Trophoblast cell (in vitro differentiated cells and primary cell): ENCODE results near the gene RAP1GAP.

Experiments used
- DNase-seq, 2 donors: peaks; one replicate each; pipeline ENCODE4 v3.0.0-alpha.2; 2016
- H2AFZ ChIP-seq: 2 replicates; pipeline ENCODE4 v1.6.1; 2013; ENCODE audit warnings: low read length, moderate library complexity, mild to moderate bottlenecking; ENCODE audit not compliant: insufficient read depth, poor library complexity
- H2AK5ac ChIP-seq: 2 replicates; pipeline ENCODE4 v1.6.1; 2013; ENCODE audit warnings: mild to moderate bottlenecking, low read length
- H2BK120ac ChIP-seq: 2 replicates; pipeline ENCODE4 v1.6.1; 2013; ENCODE audit warnings: low read length, mild to moderate bottlenecking, moderate library complexity; ENCODE audit not compliant: insufficient read depth, poor library complexity
- H2BK12ac ChIP-seq: 2 replicates; pipeline ENCODE4 v1.6.1; 2013; ENCODE audit warnings: mild to moderate bottlenecking, low read length, moderate library complexity
- H2BK5ac ChIP-seq: 2 replicates; pipeline ENCODE4 v1.6.1; 2013; ENCODE audit warnings: low read length, low read depth, moderate library complexity, mild to moderate bottlenecking; ENCODE audit not compliant: poor library complexity
- H3K14ac ChIP-seq: 2 replicates; pipeline ENCODE4 v1.6.1; 2013; ENCODE audit warnings: mild to moderate bottlenecking, low read length
- H3K18ac ChIP-seq: 2 replicates; pipeline ENCODE4 v1.6.1; 2013; ENCODE audit warnings: mild to moderate bottlenecking, low read length
- H3K23ac ChIP-seq: 2 replicates; pipeline ENCODE4 v1.6.1; 2013; ENCODE audit warnings: low read length
- H3K27ac ChIP-seq: 2 replicates; pipeline ENCODE4 v1.5.1; 2013; ENCODE audit warnings: low read depth, mild to moderate bottlenecking, inconsistent platforms, low read length, moderate library complexity
- H3K27me3 ChIP-seq: 2 replicates; pipeline ENCODE4 v1.6.1; 2013; ENCODE audit warnings: inconsistent platforms, mild to moderate bottlenecking, low read length, moderate library complexity; ENCODE audit not compliant: insufficient read depth
- H3K36me3 ChIP-seq, 2 experiments: 1 replicate in 1 of 2; 2 replicates in 1 of 2; pipeline ENCODE4 v1.6.1; 2013; ENCODE audit warnings: low read length in 2 of 2, mild to moderate bottlenecking in 2 of 2, moderate library complexity in 1 of 2; ENCODE audit not compliant: insufficient read depth in 2 of 2, control insufficient read depth in 1 of 2
- H3K4ac ChIP-seq: 2 replicates; pipeline ENCODE4 v1.6.1; 2013; ENCODE audit warnings: low read depth, mild to moderate bottlenecking, low read length, moderate library complexity
- H3K4me1 ChIP-seq, 2 experiments: 1 replicate in 1 of 2; 2 replicates in 1 of 2; pipeline ENCODE4 v1.6.1; 2013; ENCODE audit warnings: low read length in 2 of 2, mild to moderate bottlenecking in 2 of 2, moderate library complexity in 1 of 2; ENCODE audit not compliant: insufficient read depth in 2 of 2, control insufficient read depth in 1 of 2
- H3K4me2 ChIP-seq: 2 replicates; pipeline ENCODE4 v1.6.1; 2013; ENCODE audit warnings: inconsistent platforms, mild to moderate bottlenecking, low read length, moderate library complexity
- H3K4me3 ChIP-seq: 2 replicates; pipeline ENCODE4 v1.5.1; 2013; ENCODE audit warnings: mild to moderate bottlenecking, low read depth, low read length, inconsistent platforms
- H3K79me1 ChIP-seq: one replicate; pipeline ENCODE4 v1.6.1; 2013; ENCODE audit warnings: low read length
- H3K79me2 ChIP-seq: 2 replicates; pipeline ENCODE4 v1.6.1; 2013; ENCODE audit warnings: low read length, mild to moderate bottlenecking; ENCODE audit not compliant: control insufficient read depth, insufficient read depth, poor library complexity
- H3K9ac ChIP-seq: 2 replicates; pipeline ENCODE4 v1.6.1; 2013; ENCODE audit warnings: mild to moderate bottlenecking, low read length
- H3K9me3 ChIP-seq: 2 replicates; pipeline ENCODE4 v1.6.1; 2013; ENCODE audit warnings: low read depth, mild to moderate bottlenecking, control low read depth, inconsistent platforms, low read length; ENCODE audit not compliant: insufficient read depth
- H4K12ac ChIP-seq: 2 replicates; pipeline ENCODE4 v1.6.1; 2013; ENCODE audit warnings: low read depth, mild to moderate bottlenecking, low read length, moderate library complexity
- H4K8ac ChIP-seq: 2 replicates; pipeline ENCODE4 v1.6.1; 2013; ENCODE audit warnings: low read depth, mild to moderate bottlenecking, low read length, moderate library complexity
- H4K91ac ChIP-seq: one replicate; pipeline ENCODE4 v1.6.1; 2013; ENCODE audit warnings: low read depth, mild to moderate bottlenecking, low read length, moderate library complexity
- WGBS: extraction: QIAGEN DNeasy Blood & Tissue Kit; methylation state at CpG from one replicate; pipeline ENCODE4 v1.1.7; 2013; ENCODE audit warnings: missing lambda C conversion rate; ENCODE audit not compliant: insufficient read length, insufficient coverage; ENCODE audit errors: extremely low coverage; 5-methylcytosine and 5-hydroxymethylcytosine counted together

The RAP1GAP gene

DNA sequence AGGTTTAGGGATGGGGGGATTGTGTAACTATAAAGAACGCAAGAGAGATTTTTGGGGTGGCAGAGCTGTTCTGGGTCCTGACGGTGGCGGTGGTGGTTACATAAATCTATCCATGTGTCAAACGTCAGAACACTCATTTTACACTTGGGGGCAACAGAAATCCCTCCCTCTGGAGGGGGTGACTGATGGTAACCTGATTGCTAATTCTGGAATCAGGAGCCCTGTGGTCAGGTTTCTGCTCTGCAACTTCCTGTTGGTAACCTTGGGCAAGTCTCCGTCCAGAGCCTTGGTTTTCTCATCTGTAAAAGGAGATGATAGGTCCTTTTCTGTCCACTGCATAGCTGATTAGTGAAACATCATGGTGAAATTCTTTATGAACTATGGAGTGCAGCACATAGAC lies 119.1 kb downstream of the RAP1GAP start:
- H3K4ac ChIP-seq = no peak overlapping the region
- no peaks in the 10 kb centered on the region for H3K27me3 ChIP-seq
- no peaks in the 10 kb centered on the region for H3K4me1 ChIP-seq
- no peak overlapping the region for H4K91ac ChIP-seq
- no peak overlapping the region for H2AFZ ChIP-seq
- no peak overlapping the region for H2BK120ac ChIP-seq
- H3K9ac ChIP-seq = no peak overlapping the region
- no peak overlapping the region for H4K12ac ChIP-seq
- DNase-seq = no peak
- H3K18ac ChIP-seq = no peak overlapping the region
- no peaks in the 10 kb centered on the region for H3K79me1 ChIP-seq
- H3K9me3 ChIP-seq = no peaks in the 10 kb centered on the region
- no peak overlapping the region for H4K8ac ChIP-seq
- H3K36me3 ChIP-seq = no peaks in the 10 kb centered on the region
- H3K79me2 ChIP-seq = no peaks in the 10 kb centered on the region
- no peak overlapping the region for H2BK5ac ChIP-seq
- no CpG with 5 or more reads among the region's 5 CpGs for WGBS
- no peak overlapping the region for H2BK12ac ChIP-seq
- H3K23ac ChIP-seq = no peak overlapping the region
- H3K4me3 ChIP-seq = no peak overlapping the region
- H2AK5ac ChIP-seq = no peak overlapping the region
- H3K14ac ChIP-seq = no peak overlapping the region
- no peak overlapping the region for H3K4me2 ChIP-seq
- H3K27ac ChIP-seq = no peak overlapping the region

DNA sequence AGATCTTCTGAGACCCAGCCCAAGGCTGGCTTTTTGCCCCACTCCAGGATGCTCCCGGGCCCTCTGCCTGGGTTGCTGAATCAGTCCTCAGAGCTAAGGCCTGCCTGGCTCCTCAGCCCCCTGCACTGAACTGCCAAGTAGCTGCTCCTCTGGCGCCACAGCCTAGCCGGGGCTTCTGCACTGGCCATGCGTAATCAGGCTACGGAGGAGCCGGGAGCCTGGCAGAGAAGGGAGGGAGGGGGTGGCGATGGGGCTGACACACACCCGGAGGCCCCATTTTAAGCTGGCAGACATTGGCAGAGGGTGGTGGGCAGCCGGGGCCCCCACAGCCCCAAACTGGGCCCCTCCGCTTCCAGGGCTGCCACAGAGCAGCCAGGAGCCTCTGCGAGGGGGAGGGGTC lies 121.3 kb downstream of the RAP1GAP start:
- no peak overlapping the region for H2BK5ac ChIP-seq
- H3K27ac ChIP-seq = no peak overlapping the region
- H3K23ac ChIP-seq = no peak overlapping the region
- H2AK5ac ChIP-seq = no peak overlapping the region
- no peak overlapping the region for H2AFZ ChIP-seq
- H3K79me2 ChIP-seq = no peaks in the 10 kb centered on the region
- H3K14ac ChIP-seq = no peak overlapping the region
- no peak overlapping the region for H2BK120ac ChIP-seq
- no peak for DNase-seq
- no peak overlapping the region for H3K9ac ChIP-seq
- no peak overlapping the region for H3K4me3 ChIP-seq
- H3K4me2 ChIP-seq = no peak overlapping the region
- H3K79me1 ChIP-seq = no peaks in the 10 kb centered on the region
- no peak overlapping the region for H4K8ac ChIP-seq
- no peak overlapping the region for H3K18ac ChIP-seq
- no peaks in the 10 kb centered on the region for H3K9me3 ChIP-seq
- H2BK12ac ChIP-seq = no peak overlapping the region
- H3K36me3 ChIP-seq = no peaks in the 10 kb centered on the region
- no peaks in the 10 kb centered on the region for H3K27me3 ChIP-seq
- H3K4ac ChIP-seq = no peak overlapping the region
- no peak overlapping the region for H4K12ac ChIP-seq
- H4K91ac ChIP-seq = no peak overlapping the region
- WGBS = no CpG with 5 or more reads among the region's 11 CpGs
- H3K4me1 ChIP-seq = peaks cover 5 to 6% of the 10 kb centered on the region in 2 experiments
